ENCODE measurements around the gene AOC1.

Gene AOC1

GRCh38 chr7:150835702-150836280 is 16.5 kb upstream of the AOC1 start:
- DNase-seq: no peak

GRCh38 chr7:150838965-150839650 is 13.2 kb upstream of the AOC1 start:
- no peak for DNase-seq

GRCh38 chr7:150842018-150842417 is 10.3 kb upstream of the AOC1 start:
- no peak for DNase-seq

- no peak for DNase-seq
These were observed 9.6 kb upstream of the AOC1 start for GRCh38 chr7:150842716-150843115.

- DNase-seq: no peak
These were observed 6.9 kb upstream of the AOC1 start for GRCh38 chr7:150845421-150845861.

- no peak for DNase-seq
These were observed 5.8 kb upstream of the AOC1 start for GRCh38 chr7:150846291-150847115.

- no peak for DNase-seq
These were observed 4.8 kb upstream of the AOC1 start for GRCh38 chr7:150847536-150847935.

GRCh38 chr7:150848111-150848510 is 4.2 kb upstream of the AOC1 start:
- no peak for DNase-seq

- DNase-seq: no peak
These were observed 3.7 kb upstream of the AOC1 start for GRCh38 chr7:150848561-150849115.

GRCh38 chr7:150849204-150849775 is 3.0 kb upstream of the AOC1 start:
- DNase-seq: no peak

GRCh38 chr7:150850273-150850672 is 2.0 kb upstream of the AOC1 start:
- DNase-seq: no peak

GRCh38 chr7:150851492-150852370 is 586 bp upstream of the AOC1 start:
- DNase-seq: no peak

GRCh38 chr7:150854066-150855000 is 2.0 kb downstream of the AOC1 start:
- DNase-seq: no peak

- no peak for DNase-seq
These were observed 2.7 kb downstream of the AOC1 start for GRCh38 chr7:150855046-150855445.

- DNase-seq: no peak
These were observed 3.4 kb downstream of the AOC1 start for GRCh38 chr7:150855476-150856302.

GRCh38 chr7:150856303-150857275 is 4.3 kb downstream of the AOC1 start:
- DNase-seq: no peak

GRCh38 chr7:150857276-150858055 is 5.1 kb downstream of the AOC1 start:
- no peak for DNase-seq
